GM23248 (cell line): Measurements from ENCODE around the gene KRTAP10-10.
"Not testable (repeated sequence)": the region's sequence is repeated elsewhere in the genome, so short reads cannot be mapped to it uniquely, and the experiment has no call there.

ENCODE experiments used
- EZH2 ChIP-seq: fragments of 200-600 bp; sonication (generic); IDR thresholded peaks from 2 replicates; pipeline ENCODE4 v1.6.1; 2018; ENCODE audit warnings: antibody characterized with exemption, mild to moderate bottlenecking; ENCODE audit not compliant: insufficient read depth, poor library complexity, severe bottlenecking
- EZH2phosphoT487 ChIP-seq: fragments of 200-600 bp; sonication (generic); IDR thresholded peaks from 2 replicates; pipeline ENCODE4 v1.6.1; 2018; ENCODE audit warnings: antibody characterized with exemption, moderate library complexity, mild to moderate bottlenecking, low read depth; ENCODE audit not compliant: insufficient read depth

DNA sequence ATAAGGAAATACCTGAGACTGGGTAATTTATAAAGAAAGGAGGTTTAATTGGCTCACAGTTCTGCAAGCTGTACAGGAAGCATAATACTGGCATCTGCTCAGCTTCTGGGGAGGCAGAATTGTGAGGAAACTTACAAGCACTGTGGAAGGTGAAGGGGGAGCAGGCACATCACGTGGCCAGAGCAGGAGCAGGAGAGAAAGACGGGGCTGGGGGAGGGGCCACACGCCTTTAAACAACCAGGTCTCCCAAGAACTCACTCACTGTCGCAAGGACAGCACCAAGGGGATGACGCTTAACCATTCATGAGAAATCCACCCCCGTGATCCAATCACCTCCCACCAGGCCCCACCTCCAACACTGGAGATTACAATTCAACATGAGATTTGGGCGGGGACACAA lies 24.4 kb downstream of the KRTAP10-10 start:
- not testable (repeated sequence) for TF ChIP-seq EZH2, EZH2phosphoT487
